Measurements from ENCODE around the gene CHL1. TPM values are rescaled to one million over a fixed set of nuclear protein-coding genes. Genes with fewer than 3 reads are reported as not detected.
A peak's percentile ranks its signal among the peaks of the same experiment; 100 is the strongest.

CHL1 gene
- total and polyA plus RNA-seq, 2 experiments from 2014 or later = 0.24 TPM; not detected in 1

GRCh38 chr3:377158-377561 lies 180.6 kb downstream of the CHL1 start:
- no peaks in the 10 kb centered on the region for H3K4me1 ChIP-seq (ENCODE audit: low read depth)
- H3K27ac ChIP-seq = no peak overlapping the region
- no peaks in the 10 kb centered on the region for H3K9me3 ChIP-seq (ENCODE audit: low read depth)
- peak; percentile 9 for TF ChIP-seq CTCF (IDR thresholded peaks at IDR 0.05; ENCODE audit: low read depth, low read length)
- peaks cover 2% of the 10 kb centered on the region for H3K27me3 ChIP-seq
- H3K4me3 ChIP-seq = no peak overlapping the region
- DNase-seq (ENCODE audit: low read depth in 1 of 2, low spot score in 1 of 2) = peak; percentile 7 to 19
- no peaks in the 10 kb centered on the region for H3K36me3 ChIP-seq

- TF ChIP-seq CTCF (IDR thresholded peaks at IDR 0.05; ENCODE audit: low read depth, low read length) = no peak
- no peak for DNase-seq (ENCODE audit: low read depth in 1 of 2, low spot score in 1 of 2)
- Histone ChIP-seq H3K27me3 (peaks cover 2% of the 10 kb centered on the region), H3K36me3 (no peaks in the 10 kb centered on the region), H3K4me3 (no peak overlapping the region), H3K27ac (no peak overlapping the region), H3K9me3 (ENCODE audit: low read depth) (no peaks in the 10 kb centered on the region), H3K4me1 (ENCODE audit: low read depth) (no peaks in the 10 kb centered on the region)
Measured at GRCh38 chr3:380801-381200, 184.2 kb downstream of the CHL1 start.

- Histone ChIP-seq H3K27me3 (no peaks in the 10 kb centered on the region), H3K4me1 (ENCODE audit: low read depth) (no peaks in the 10 kb centered on the region), H3K4me3 (no peak overlapping the region), H3K9me3 (ENCODE audit: low read depth) (no peaks in the 10 kb centered on the region), H3K27ac (no peak overlapping the region), H3K36me3 (no peaks in the 10 kb centered on the region)
- TF ChIP-seq CTCF (IDR thresholded peaks at IDR 0.05; ENCODE audit: low read depth, low read length) = no peak
- no peak for DNase-seq (ENCODE audit: low read depth in 1 of 2, low spot score in 1 of 2)
Measured at GRCh38 chr3:385151-385550, 188.6 kb downstream of the CHL1 start.

GRCh38 chr3:394775-395174 lies 198.2 kb downstream of the CHL1 start:
- DNase-seq (ENCODE audit: low read depth in 1 of 2, low spot score in 1 of 2) = no peak
- H3K9me3 ChIP-seq (ENCODE audit: low read depth) = no peaks in the 10 kb centered on the region
- H3K27ac ChIP-seq = no peak overlapping the region
- peaks cover 3% of the 10 kb centered on the region for H3K27me3 ChIP-seq
- TF ChIP-seq CTCF (IDR thresholded peaks at IDR 0.05; ENCODE audit: low read depth, low read length) = no peak
- no peak overlapping the region for H3K4me3 ChIP-seq
- H3K4me1 ChIP-seq (ENCODE audit: low read depth) = no peaks in the 10 kb centered on the region
- H3K36me3 ChIP-seq = no peaks in the 10 kb centered on the region

GRCh38 chr3:396293-396692 lies 199.7 kb downstream of the CHL1 start:
- H3K4me1 ChIP-seq (ENCODE audit: low read depth) = no peaks in the 10 kb centered on the region
- no peaks in the 10 kb centered on the region for H3K36me3 ChIP-seq
- TF ChIP-seq CTCF (IDR thresholded peaks at IDR 0.05; ENCODE audit: low read depth, low read length) = no peak
- no peaks in the 10 kb centered on the region for H3K9me3 ChIP-seq (ENCODE audit: low read depth)
- no peak overlapping the region for H3K4me3 ChIP-seq
- peaks cover 3% of the 10 kb centered on the region for H3K27me3 ChIP-seq
- no peak for DNase-seq (ENCODE audit: low read depth in 1 of 2, low spot score in 1 of 2)
- H3K27ac ChIP-seq = no peak overlapping the region

GRCh38 chr3:399647-400046 lies 203.1 kb downstream of the CHL1 start:
- no peaks in the 10 kb centered on the region for H3K9me3 ChIP-seq (ENCODE audit: low read depth)
- H3K27me3 ChIP-seq = peaks cover 3% of the 10 kb centered on the region
- H3K36me3 ChIP-seq = no peaks in the 10 kb centered on the region
- no peaks in the 10 kb centered on the region for H3K4me1 ChIP-seq (ENCODE audit: low read depth)
- no peak for DNase-seq (ENCODE audit: low read depth in 1 of 2, low spot score in 1 of 2)
- no peak overlapping the region for H3K27ac ChIP-seq
- no peak overlapping the region for H3K4me3 ChIP-seq
- no peak for TF ChIP-seq CTCF (IDR thresholded peaks at IDR 0.05; ENCODE audit: low read depth, low read length)
